Endothelial cell of hepatic sinusoid (primary cell): ENCODE results near the gene IL37.
"Not testable (repeated sequence)": the region's sequence is repeated elsewhere in the genome, so short reads cannot be mapped to it uniquely, and the experiment has no call there.

Experiments used
- in situ Hi-C: cut with HindIII; loops from 2 replicates; pipeline ENCODE4 v1.10.0; 2017; ENCODE audit warnings: low sequenced_read_pairs

Gene IL37

GRCh38 chr2:112887964-112888749, 22.8 kb upstream of the IL37 start:
- in situ Hi-C loops: loop anchor here (5.0 kb wide), 1 partner anchor 39 kb away; no protein-coding TSS in a partner anchor

GRCh38 chr2:112889976-112890375, 21.0 kb upstream of the IL37 start:
- in situ Hi-C loops: loop anchor here (5.0 kb wide), 1 partner anchor 37 kb away; no protein-coding TSS in a partner anchor

GRCh38 chr2:112891385-112891831, 19.6 kb upstream of the IL37 start:
- in situ Hi-C loops: no loop called here

- in situ Hi-C loops: no loop called here
Observed at GRCh38 chr2:112893752-112894151, 17.2 kb upstream of the IL37 start.

GRCh38 chr2:112896909-112897623, 13.9 kb upstream of the IL37 start:
- in situ Hi-C loops: no loop called here

GRCh38 chr2:112897624-112897978, 13.4 kb upstream of the IL37 start:
- in situ Hi-C loops: no loop called here

GRCh38 chr2:112901431-112902065, 9.4 kb upstream of the IL37 start:
- in situ Hi-C loops: not testable (repeated sequence)

GRCh38 chr2:112902816-112903215, 8.1 kb upstream of the IL37 start:
- in situ Hi-C loops: no loop called here

- in situ Hi-C loops: no loop called here
Observed at GRCh38 chr2:112904883-112905282, 6.1 kb upstream of the IL37 start.

- in situ Hi-C loops: no loop called here
Observed at GRCh38 chr2:112906276-112906675, 4.7 kb upstream of the IL37 start.

GRCh38 chr2:112907001-112907949, 3.7 kb upstream of the IL37 start:
- in situ Hi-C loops: no loop called here

GRCh38 chr2:112908559-112908958, 2.4 kb upstream of the IL37 start:
- in situ Hi-C loops: not testable (repeated sequence)

- in situ Hi-C loops: no loop called here
Observed at GRCh38 chr2:112910219-112910618, 746 bp upstream of the IL37 start.

- in situ Hi-C loops: no loop called here
Observed at GRCh38 chr2:112912403-112912802, 1.4 kb downstream of the IL37 start.

- in situ Hi-C loops: no loop called here
Observed at GRCh38 chr2:112915300-112916144, 4.6 kb downstream of the IL37 start.

- in situ Hi-C loops: no loop called here
Observed at GRCh38 chr2:112916145-112916571, 5.2 kb downstream of the IL37 start.

GRCh38 chr2:112916625-112917247, 5.8 kb downstream of the IL37 start:
- in situ Hi-C loops: no loop called here

GRCh38 chr2:112917856-112918255, 6.9 kb downstream of the IL37 start:
- in situ Hi-C loops: no loop called here

- in situ Hi-C loops: no loop called here
Observed at GRCh38 chr2:112918256-112918655, 7.3 kb downstream of the IL37 start.
